ENCODE data around the gene CALHM3. TPM values are rescaled to one million over a fixed set of nuclear protein-coding genes. Genes with fewer than 3 reads are reported as not detected.

CALHM3 gene
- total RNA-seq, 1 donor: not detected

GRCh38 chr10:103493362-103493915 lies 14.4 kb upstream of the CALHM3 start, which contains the start of gene NEURL1:
TSS of gene NEURL1 (plus strand) at chr10:103493705. CDS start at chr10:103494388, 683 bp downstream.
- H3K4me3 ChIP-seq (ENCODE audit: insufficient read depth, low read length): peak within 1 kb of the TSS; percentile 61
- H3K27me3 ChIP-seq (ENCODE audit: insufficient read depth, low read length): peaks cover 55% of the 10 kb centered on the region
- TF ChIP-seq, protein P1, sequence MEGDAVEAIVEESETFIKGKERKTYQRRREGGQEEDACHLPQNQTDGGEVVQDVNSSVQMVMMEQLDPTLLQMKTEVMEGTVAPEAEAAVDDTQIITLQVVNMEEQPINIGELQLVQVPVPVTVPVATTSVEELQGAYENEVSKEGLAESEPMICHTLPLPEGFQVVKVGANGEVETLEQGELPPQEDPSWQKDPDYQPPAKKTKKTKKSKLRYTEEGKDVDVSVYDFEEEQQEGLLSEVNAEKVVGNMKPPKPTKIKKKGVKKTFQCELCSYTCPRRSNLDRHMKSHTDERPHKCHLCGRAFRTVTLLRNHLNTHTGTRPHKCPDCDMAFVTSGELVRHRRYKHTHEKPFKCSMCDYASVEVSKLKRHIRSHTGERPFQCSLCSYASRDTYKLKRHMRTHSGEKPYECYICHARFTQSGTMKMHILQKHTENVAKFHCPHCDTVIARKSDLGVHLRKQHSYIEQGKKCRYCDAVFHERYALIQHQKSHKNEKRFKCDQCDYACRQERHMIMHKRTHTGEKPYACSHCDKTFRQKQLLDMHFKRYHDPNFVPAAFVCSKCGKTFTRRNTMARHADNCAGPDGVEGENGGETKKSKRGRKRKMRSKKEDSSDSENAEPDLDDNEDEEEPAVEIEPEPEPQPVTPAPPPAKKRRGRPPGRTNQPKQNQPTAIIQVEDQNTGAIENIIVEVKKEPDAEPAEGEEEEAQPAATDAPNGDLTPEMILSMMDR (IDR thresholded peaks at IDR 0.05; ENCODE audit: extremely low read depth, low read depth, low read length): no peak
- peaks cover 3% of the 10 kb centered on the region for H4K20me1 ChIP-seq (ENCODE audit: insufficient read depth, low read length)
- no peaks in the 10 kb centered on the region for H3K9me3 ChIP-seq (ENCODE audit: low read depth, low read length)
- H3K4me2 ChIP-seq (ENCODE audit: insufficient read depth, low read length): peak within 1 kb of the TSS; percentile 70
- H3K36me3 ChIP-seq (ENCODE audit: insufficient read depth, low read length): no peaks in the 10 kb centered on the region
- H3K4me1 ChIP-seq (ENCODE audit: insufficient read depth, low read length): peaks cover 8% of the 10 kb centered on the region
- H2AFZ ChIP-seq (ENCODE audit: low read length): no peak within 1 kb of the TSS
- peak; percentile 85 for DNase-seq (ENCODE audit: insufficient read length, low spot score, missing footprints)
- no peaks in the 10 kb centered on the region for H3K79me2 ChIP-seq (ENCODE audit: insufficient read depth, low read length)
- no peak within 1 kb of the TSS for H3K27ac ChIP-seq (ENCODE audit: low read depth, low read length)

GRCh38 chr10:103492655-103493261 lies 13.7 kb upstream of the CALHM3 start:
- peak; percentile 82 for DNase-seq (ENCODE audit: insufficient read length, low spot score, missing footprints)
- TF ChIP-seq, protein P1 (IDR thresholded peaks at IDR 0.05; ENCODE audit: extremely low read depth, low read depth, low read length): no peak
- no peaks in the 10 kb centered on the region for H3K79me2 ChIP-seq (ENCODE audit: insufficient read depth, low read length)
- H3K4me1 ChIP-seq (ENCODE audit: insufficient read depth, low read length): peaks cover 8% of the 10 kb centered on the region
- peak overlapping the region; percentile 70 for H3K4me2 ChIP-seq (ENCODE audit: insufficient read depth, low read length)
- no peak overlapping the region for H2AFZ ChIP-seq (ENCODE audit: low read length)
- H3K4me3 ChIP-seq (ENCODE audit: insufficient read depth, low read length): peak overlapping the region; percentile 61
- peaks cover 51% of the 10 kb centered on the region for H3K27me3 ChIP-seq (ENCODE audit: insufficient read depth, low read length)
- H3K9me3 ChIP-seq (ENCODE audit: low read depth, low read length): no peaks in the 10 kb centered on the region
- H4K20me1 ChIP-seq (ENCODE audit: insufficient read depth, low read length): peaks cover 3% of the 10 kb centered on the region
- H3K27ac ChIP-seq (ENCODE audit: low read depth, low read length): no peak overlapping the region
- no peaks in the 10 kb centered on the region for H3K36me3 ChIP-seq (ENCODE audit: insufficient read depth, low read length)

DNA sequence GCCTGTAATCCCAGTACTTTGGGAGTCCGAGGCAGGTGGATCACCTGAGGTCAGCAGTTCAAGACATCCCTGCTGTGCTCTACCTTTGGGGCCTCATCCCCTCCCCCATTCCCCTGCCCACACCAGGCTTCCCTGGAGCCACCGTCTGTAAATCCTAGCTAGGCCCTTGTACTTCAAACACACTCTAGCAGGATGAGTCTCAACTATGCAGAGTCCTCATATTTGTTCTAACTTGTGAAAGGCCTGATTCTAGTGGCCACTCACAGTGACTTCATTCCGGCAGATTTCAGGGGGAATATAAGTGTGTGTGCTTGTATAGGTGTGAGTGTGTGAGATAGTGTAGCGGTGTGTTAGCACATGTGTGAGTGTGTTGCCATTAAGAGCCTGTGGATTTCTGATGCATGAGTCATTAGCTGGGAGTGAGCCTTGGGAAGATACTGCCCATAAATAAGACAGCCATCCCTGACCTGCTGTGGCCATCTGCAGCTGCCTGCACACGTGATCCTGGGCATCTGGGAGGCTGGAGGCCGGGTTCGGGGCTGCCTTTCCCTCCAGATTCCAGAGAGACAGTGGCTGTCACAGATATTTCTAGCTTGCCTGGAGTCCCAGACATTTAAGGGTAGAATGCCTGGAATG lies 12.8 kb upstream of the CALHM3 start:
- Histone ChIP-seq H3K4me2 (ENCODE audit: insufficient read depth, low read length) (no peak overlapping the region), H3K9me3 (ENCODE audit: low read depth, low read length) (no peaks in the 10 kb centered on the region), H2AFZ (ENCODE audit: low read length) (no peak overlapping the region), H3K36me3 (ENCODE audit: insufficient read depth, low read length) (no peaks in the 10 kb centered on the region), H4K20me1 (ENCODE audit: insufficient read depth, low read length) (no peaks in the 10 kb centered on the region), H3K79me2 (ENCODE audit: insufficient read depth, low read length) (no peaks in the 10 kb centered on the region), H3K4me1 (ENCODE audit: insufficient read depth, low read length) (peaks cover 8% of the 10 kb centered on the region), H3K4me3 (ENCODE audit: insufficient read depth, low read length) (no peak overlapping the region), H3K27me3 (ENCODE audit: insufficient read depth, low read length) (peaks cover 42% of the 10 kb centered on the region), H3K27ac (ENCODE audit: low read depth, low read length) (no peak overlapping the region)
- TF ChIP-seq, protein P1 (IDR thresholded peaks at IDR 0.05; ENCODE audit: extremely low read depth, low read depth, low read length): no peak
- DNase-seq (ENCODE audit: insufficient read length, low spot score, missing footprints): peak; percentile 95

- Histone ChIP-seq H3K4me3 (ENCODE audit: insufficient read depth, low read length) (no peak overlapping the region), H3K4me1 (ENCODE audit: insufficient read depth, low read length) (peaks cover 8% of the 10 kb centered on the region), H2AFZ (ENCODE audit: low read length) (no peak overlapping the region), H4K20me1 (ENCODE audit: insufficient read depth, low read length) (no peaks in the 10 kb centered on the region), H3K79me2 (ENCODE audit: insufficient read depth, low read length) (no peaks in the 10 kb centered on the region), H3K9me3 (ENCODE audit: low read depth, low read length) (no peaks in the 10 kb centered on the region), H3K27me3 (ENCODE audit: insufficient read depth, low read length) (peaks cover 33% of the 10 kb centered on the region), H3K36me3 (ENCODE audit: insufficient read depth, low read length) (no peaks in the 10 kb centered on the region), H3K27ac (ENCODE audit: low read depth, low read length) (no peak overlapping the region), H3K4me2 (ENCODE audit: insufficient read depth, low read length) (no peak overlapping the region)
- TF ChIP-seq, protein P1 (IDR thresholded peaks at IDR 0.05; ENCODE audit: extremely low read depth, low read depth, low read length): no peak
- DNase-seq (ENCODE audit: insufficient read length, low spot score, missing footprints): no peak
Measured at GRCh38 chr10:103490986-103491314, 11.9 kb upstream of the CALHM3 start.
